ENCODE results near the gene ADIRF.
"Not testable (repeated sequence)": the region's sequence is repeated elsewhere in the genome, so short reads cannot be mapped to it uniquely, and the experiment has no call there.

ADIRF gene

DNA sequence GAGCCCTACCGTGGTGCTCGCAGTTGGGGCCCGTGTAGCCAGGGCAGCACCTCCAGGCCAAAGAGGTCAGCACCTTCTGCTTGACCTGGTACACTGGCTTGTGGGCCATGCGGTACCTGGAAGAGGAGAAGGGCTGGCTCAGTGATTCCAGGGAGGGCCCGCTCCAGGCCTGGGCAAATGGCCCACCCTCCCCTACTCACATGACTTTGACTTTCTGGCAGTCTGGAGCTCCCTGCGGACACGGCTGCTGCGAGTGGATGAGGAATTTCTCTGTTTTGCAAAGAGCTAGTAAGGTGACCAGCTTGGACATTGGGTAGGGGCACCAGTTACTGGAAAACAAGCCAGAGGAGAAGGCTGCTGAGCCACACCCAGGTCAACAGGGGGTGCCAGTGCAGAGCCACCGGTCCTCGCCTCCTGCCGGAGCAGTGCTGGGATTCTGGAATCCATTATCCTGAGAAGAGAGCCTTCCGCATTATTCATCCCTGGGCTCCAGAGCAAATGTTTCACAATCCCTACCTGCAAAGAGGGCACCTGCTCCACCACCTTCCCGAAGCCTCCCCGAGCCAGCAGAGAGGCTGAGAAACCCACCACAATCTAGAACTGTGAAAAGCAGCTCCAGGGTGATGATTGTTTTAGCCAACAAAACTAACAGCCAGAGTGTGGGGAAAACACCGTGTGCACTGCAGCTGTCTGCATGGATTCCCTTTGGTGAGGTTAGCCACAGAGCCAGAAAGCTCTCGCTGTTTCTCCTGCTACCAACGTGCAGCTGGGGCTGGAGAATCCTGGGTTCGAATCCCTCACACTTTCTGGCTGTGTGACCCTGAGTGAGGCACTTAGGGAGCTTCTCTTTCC is 22.7 kb upstream of the ADIRF start:
- no peak for DNase-seq (ENCODE audit: low read depth in 2 of 2)

DNA sequence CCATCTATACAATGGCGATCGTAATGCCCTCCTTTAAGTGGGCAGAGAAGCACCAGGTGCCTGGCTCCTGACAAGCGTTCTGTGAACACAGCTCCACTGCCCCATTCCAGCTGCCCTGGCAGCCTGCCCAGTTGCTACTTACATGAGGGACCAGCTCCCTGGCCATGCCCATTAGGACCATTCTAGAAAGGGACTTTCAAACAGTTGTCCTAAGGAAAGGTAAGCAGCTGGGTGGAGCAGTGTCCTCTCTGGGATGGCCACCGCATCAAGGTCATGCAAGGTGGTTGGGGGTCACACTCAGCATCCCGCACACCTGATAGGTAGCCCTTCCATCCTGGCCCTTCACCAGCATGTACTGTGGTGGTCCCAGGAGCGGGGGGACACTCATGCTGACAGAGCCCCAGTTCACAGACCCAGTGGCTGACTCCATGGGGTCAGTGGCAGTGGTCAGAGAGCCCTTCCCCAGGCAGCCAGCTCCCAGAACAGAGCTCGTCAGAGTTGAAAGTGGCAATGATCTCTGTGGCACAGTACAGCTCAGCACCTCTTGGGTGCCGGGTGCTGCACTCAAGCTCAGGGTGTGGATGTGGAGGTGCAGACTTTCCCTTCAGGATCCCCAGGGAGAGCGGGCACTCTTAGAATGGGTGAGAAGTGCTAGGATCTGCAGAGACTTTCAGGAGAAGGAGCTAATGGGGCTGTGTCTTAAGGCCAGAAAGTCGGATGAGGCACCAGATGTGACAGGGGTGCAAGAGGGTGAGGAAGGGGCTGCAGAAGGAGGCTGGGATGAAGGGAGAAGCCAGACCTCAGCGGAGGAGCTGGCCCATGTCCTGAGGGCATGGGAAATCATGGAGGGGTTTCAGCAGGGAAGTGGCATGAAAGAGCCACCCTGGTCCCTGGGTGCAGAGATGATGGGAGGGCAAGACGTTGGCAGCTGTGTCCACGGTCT is 21.8 kb upstream of the ADIRF start:
- DNase-seq (ENCODE audit: low read depth in 2 of 2) = no peak

DNA sequence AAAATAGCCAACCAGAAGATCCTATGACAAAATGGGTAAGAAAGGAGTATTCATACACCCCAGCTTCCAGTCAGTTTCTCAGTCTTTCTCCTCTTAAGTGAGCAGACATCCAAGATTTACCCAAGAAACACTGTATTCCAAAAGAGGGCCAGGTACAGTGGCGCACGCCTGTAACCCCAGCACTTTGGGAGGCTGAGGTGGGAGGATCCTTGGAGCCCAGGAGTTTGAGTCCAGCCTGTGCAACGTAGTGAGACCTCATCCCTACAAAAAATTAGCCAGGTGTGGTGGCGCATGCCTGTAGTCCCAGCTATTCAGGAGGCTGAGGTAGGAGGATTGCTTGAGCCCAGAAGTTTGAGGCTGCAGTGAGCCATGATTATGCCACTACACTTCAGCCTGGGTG is 20.5 kb upstream of the ADIRF start:
- not testable (repeated sequence) for DNase-seq (ENCODE audit: low read depth in 2 of 2)

DNA sequence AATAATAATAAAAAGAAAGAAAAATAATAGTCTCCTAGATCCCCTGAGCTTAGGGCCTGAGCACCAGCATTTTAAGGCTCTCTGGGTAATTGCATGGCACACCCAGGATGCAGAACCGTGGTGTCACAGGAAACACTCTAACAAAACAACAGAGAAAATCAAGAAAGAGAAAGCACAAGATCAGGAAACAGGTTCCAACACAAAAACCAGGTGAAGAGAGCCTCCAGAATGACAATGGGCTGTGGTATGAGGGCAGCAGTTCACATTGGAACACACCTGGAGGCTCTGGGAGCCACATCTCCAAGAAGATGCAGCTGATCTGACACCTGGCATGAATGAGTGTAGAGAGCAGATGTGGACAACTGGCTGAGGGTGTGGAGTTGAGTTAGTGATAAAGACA is 17.9 kb upstream of the ADIRF start:
- no peak for DNase-seq (ENCODE audit: low read depth in 2 of 2)

DNA sequence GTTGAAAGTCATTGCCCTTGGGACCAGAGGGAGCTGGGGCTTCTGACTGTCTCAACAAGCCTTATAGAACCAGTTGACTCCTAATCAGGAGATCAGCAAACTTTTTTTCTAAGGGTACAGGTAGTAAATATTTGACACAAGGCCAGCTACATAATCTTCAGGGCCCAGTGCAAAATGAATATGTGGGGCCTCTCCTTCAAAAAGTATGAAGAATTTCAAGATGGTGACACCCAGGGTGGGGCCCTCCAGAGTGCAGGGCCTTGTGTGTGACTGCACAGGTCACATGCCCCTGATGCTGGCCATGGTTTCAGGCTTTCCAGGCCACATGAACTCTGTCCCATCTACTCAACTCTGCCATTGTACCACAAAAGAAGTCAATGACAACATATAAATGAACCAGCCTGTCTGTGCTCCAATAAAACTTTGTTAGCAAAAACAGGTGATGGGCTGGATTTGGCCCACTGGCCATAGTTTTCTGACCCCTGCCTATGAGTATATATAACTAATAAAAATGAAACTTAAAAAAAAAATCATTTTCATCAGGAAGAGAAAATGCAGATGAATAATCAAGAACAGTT is 17.0 kb upstream of the ADIRF start:
- no peak for DNase-seq (ENCODE audit: low read depth in 2 of 2)

DNA sequence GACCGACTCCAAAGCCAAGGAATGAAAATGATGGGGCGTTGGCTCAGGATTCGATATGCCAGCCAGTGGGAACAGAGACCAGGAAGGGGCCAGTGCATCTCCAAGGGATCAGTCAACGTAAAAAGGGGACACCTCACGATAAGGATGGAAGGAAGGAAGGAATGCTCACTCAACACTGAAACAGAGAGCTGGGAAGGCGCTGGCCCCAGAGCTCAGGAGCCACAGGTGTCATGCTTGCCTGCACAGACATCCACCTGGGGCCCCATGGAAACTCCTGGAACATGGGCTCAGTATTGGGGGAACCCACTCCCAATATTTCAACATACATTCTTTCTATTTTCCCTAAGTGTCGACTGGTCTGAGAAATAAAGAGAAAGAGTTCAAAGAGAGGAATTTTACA is 16.2 kb upstream of the ADIRF start:
- no peak for DNase-seq (ENCODE audit: low read depth in 2 of 2)

DNA sequence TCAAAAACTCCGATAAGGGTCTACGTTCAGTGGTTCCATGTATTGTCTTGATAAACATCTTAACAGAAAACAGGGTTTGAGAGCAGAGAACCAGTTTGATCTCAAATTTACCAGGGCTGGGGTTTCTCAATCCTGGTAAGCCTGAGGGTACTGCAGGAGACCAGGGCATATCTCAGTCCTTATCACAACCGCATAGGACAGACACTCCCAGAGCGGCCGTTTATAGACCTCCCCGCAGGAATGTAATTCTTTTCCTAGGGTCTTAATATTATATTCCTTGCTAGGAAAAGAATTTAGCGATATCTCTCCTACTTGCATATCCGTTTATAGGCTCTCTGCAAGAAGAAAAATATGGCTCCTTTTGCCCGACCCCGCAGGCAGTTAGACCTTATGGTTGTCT is 15.6 kb upstream of the ADIRF start:
- DNase-seq (ENCODE audit: low read depth in 2 of 2) = not testable (repeated sequence)

DNA sequence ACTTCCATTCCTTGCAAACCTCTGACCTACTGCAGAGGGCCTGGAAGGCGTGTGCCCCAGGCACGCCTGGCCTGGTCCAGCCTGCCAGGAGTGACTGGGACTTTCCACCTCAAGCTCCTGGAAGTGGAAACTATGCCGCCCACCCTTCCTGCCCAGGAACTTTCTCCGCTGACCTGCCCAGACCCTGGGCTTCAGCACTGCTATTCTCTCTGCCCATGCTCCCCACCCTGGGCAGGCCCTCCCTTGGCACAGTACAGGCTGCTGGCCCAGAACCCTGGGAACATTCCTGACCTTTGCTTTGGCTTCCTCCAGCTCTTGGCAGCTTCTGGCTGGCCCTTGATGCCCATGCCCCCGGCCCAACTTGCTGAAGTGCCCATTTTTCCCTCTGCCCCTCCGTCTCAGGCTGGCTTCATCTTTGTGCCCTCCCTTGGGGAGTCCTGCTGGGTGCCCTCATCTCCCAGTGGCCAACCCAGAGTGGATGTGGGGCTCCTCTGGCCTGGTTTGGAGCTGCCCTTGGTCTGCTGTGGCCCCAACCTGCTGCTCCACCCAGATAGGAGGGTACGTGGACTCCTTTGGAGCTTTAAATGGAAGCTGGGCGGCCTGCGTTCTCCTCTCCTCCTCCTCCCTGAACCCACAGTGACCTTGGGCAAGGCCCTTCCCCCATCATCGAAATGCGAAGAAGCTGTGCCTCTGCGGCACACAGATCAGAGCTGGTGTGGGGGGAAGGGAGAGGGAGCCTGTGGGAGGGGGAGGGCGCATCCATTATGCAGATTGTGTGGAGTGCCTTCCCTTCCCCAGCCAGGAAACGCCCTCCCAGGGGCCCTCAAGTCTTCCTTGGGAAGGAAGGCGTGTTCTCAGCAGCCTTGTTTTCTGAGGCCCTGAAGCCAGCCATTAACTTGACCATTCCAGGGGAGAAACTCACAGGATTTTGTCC is 14.3 kb upstream of the ADIRF start:
- DNase-seq (ENCODE audit: low read depth in 2 of 2) = no peak

DNA sequence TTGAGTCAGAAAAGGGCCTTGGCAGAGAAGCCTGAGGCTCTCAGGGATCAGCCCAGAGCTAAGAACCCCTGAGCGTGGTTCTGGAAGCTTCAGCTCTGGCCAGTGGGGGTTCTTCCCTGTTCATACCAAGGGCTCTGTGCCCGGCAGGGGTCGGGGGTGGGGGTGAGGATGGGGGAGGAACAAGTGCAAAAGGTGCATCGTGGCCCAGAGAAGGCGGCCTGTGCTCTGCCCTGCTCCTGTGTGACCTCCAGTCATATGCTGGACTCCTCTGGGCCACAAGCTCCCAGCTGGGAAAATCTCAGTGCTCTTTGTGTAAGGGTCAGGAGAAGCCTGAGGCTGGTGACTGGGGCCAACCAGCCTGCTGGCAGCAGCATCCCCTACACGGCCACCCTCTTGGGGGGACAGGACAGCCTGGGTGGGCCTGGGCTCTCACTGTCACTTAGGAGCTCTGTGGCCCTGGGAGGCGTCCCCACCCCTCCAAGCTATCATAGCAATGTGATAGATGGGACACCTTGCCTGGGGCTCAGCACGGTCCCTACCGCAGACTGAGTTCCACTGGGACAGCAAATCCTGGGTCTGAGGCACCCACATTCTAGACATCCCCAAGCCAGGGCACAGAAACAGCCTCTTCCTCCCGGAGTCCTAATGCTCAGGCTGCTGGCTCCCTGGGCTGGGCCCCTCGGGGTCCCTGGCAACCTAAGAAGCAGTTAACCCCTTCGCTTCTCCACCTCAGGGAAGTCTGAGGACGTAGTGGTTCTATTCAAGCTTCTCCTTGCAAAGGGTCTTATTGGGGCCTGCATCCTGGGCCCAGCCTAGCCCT is 13.4 kb upstream of the ADIRF start:
- no peak for DNase-seq (ENCODE audit: low read depth in 2 of 2)

DNA sequence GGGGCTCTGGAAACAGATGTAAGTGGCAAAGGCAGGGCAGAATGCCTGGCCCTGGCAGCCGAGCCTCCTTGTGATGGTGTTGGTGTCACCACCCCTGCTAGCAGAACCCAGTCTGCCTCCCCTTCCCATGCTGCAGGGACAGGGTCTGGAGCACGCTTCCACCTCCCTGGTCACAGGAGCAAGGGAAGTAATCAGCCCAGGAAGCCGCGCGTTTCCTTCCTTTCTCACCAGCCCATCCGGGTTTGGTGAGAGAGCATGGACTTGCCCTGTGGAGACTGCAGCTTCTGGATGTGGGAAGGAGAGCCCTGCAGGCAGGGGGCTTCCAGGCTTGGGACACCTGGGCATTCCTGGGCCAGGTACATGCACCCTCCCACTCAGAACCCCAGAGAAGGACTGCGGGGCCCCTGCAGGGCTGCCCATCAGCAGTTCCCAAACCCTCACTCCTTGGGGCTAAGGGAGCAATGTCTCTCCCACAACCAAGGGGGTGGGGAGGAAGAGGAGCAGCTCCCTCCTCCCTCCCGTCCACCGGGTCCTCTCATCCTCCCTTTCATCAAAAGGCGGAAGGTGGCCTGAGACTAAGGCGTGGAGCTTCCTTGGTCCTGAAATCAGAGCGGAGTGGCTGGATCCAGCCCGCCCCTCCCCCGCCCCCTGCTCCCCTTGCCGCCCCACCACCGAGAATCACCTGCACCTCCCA is 12.6 kb upstream of the ADIRF start:
- no peak for DNase-seq (ENCODE audit: low read depth in 2 of 2)

DNA sequence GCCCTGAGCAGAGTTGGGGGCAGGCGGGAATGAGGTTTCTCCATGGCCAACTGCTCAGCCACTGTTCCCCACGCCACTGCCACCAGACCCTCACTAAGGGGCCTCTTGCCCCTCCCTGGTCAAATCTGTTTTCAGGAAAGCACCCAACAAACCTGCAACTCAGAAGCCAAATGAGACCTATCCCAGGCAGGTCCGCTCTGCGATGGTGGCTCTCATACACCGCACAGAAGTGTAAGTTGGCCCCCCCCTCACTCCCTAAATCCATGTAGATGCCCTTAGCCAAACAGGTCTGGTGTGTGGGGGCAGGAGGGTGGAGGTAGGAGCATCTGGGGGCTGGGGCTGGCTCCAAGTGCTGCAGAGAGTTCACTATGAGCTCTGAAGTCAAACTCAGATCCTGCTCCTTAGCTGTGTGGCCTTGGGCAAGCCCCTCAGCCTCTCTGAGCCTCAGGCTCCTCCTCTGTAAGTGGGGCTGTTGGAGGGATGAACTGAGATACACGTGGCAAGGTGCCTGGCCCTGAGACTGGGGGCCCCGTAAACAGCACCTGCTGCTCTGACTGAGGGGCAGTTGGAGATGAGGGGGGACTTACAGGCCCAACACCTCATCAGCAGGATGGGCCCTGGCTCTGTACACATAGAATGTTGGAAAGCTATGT is 12.0 kb upstream of the ADIRF start:
- no peak for DNase-seq (ENCODE audit: low read depth in 2 of 2)

DNA sequence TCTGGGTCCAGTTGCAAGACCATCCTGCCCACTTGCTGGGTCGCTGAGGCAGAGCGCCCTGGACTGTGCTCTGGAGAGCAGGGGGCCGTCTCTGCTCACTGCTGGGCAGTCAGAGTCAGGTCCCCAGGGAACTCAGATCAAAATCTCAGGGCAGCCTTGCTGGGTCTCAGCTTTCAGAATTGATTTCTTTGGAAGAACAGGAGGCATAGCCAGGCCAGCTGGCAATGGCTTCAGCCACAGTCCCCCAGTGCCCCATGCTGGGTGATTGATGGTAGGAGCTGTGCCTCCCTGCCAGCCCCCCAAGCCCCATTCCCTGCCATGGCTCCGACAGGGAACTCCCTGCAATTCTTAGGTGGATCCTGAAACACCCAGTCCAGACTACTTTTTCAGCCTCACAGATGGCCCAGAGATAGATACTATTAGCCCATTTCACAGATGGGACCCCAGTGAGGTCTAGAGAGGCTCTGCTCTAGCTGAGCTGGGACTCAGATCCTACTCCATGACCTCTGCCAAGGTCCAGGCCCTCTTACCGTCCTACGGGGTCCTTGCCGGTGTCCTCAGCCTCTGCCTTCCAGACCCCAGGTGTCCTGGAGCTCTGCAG is 11.3 kb upstream of the ADIRF start:
- DNase-seq (ENCODE audit: low read depth in 2 of 2) = no peak

DNA sequence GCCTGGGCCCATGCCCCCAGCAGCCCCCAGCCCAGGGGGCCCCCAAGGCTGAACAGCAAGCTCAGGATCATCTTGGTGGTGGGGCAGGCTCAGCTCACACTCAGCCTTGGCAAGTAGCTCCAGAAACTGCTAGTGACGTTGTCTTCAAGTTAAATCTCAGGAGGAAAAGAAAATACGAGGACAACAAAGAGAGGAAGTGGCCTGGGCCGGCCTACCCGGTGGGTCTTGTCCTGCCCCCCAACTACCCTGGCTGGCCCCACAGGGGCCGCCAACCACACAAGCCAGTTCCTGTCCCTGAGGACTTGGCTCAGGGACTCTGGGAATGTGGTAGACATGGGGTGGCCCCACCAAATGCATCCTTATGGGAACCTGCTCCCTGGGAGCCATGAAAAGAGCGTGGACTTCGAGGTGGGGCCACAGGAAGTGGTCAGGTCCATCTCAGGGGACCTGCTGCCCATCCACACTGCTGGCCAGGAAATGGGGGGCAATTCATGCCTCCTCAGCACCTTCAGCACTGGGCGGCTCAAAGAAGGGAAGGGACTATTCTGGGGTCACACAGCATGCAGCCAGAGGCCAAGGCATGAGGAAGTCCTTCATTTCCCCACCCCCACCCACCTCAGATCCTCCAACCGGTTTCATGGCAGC is 10.7 kb upstream of the ADIRF start, which contains the start of gene MMRN2:
MMRN2 (minus strand) TSS at position 145 of the 645 bp plus-strand sequence; CDS start at position 71, 74 bp downstream.
- DNase-seq (ENCODE audit: low read depth in 2 of 2) = no peak

DNA sequence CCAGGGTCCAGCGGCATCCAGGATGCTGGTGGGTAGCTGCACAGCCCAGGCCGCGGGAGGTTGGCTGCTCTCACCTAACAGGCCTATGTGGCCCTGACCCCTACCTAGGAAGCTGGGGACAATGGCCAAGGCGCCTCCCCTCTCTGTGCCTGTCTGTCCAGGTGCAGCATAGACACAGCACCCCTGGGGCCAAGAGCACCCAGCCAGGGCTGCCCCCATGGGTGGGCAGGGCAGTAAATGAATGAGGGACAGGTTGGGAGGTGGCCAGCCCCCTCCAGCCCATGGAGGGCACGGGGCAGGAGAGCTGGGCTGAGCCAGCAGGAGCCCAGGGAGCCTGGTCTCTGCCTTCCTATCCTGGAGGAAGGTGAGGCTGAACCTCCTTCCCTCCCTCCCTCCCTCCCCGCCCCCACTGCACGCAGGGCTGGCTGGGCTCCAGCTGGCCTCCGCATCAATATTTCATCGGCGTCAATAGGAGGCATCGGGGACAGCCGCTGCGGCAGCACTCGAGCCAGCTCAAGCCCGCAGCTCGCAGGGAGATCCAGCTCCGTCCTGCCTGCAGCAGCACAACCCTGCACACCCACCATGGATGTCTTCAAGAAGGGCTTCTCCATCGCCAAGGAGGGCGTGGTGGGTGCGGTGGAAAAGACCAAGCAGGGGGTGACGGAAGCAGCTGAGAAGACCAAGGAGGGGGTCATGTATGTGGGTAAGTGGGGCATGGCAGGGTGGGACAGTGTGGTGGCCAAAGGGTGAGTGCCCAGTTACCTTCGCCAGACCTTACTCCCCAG is 10.0 kb upstream of the ADIRF start, which contains the start of gene SNCG:
SNCG (plus strand) TSS at position 484 of the 785 bp plus-strand sequence; CDS start at position 583, 99 bp downstream.
- DNase-seq (ENCODE audit: low read depth in 2 of 2) = no peak

DNA sequence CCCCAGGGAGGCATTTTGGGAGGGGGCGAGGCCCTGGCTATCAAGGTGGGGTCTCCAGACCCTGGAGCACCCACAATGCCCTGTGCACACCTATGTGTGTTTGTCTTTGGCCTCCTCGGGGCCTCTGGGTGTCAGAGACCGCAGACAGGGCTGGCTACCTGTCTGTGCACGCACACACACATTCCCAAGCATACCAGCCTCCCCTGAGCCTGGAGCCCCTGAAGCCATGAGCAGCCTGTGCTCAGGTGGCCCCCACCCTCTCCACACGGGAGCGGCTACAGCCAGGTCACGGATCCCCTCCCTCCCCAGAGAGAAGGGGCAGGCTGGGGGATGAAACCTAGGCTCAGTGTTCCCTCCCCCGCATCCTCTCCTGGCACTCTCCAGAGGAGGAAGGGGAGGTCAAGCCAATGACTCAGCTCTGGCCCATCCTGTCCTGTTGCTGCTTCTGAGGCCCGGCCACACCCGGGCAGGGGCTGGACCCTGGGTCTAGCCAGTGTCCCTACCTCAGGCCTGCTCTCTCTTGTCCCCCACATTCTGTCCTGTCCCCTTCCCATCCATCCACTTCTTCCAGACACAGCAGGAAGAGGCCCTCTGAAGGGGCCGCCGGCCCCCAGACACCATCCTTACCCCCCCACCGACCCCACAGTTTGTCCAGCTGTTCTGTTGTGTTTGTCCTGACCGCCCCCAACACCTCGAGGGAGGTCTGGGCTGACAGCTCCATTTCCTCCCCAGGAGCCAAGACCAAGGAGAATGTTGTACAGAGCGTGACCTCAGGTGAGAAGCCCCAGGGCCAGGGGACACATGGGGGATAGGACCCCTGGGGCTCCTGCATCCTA is 9.2 kb upstream of the ADIRF start:
- no peak for DNase-seq (ENCODE audit: low read depth in 2 of 2)

DNA sequence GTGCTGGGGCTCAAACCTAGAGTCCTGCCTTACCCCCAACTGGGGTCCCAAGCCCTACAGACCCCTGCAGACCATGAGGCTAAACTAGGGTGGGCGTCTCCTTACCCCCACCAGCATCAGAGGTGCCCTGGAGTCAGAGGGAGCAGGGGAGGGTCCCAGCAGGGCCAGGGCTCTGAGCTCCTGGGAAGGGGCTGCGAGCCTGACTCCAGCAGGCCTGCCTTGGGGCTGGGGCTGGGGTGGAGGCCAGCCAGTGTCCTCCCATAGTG is 8.6 kb upstream of the ADIRF start:
- no peak for DNase-seq (ENCODE audit: low read depth in 2 of 2)
